Skeletal muscle tissue (tissue), 4 donors: ENCODE results near the gene RPTOR. TPM values are rescaled to one million over a fixed set of nuclear protein-coding genes. Genes with fewer than 3 reads are reported as not detected.

Experiments
- H3K27ac ChIP-seq: one replicate; pipeline ENCODE4 v1.7.0; 2013; ENCODE audit warnings: mild to moderate bottlenecking, low read depth, low read length, inconsistent platforms
- H3K27me3 ChIP-seq, 3 donors: one replicate each; pipeline ENCODE4 v1.7.0; 2013; ENCODE audit warnings: low read length in 3 of 3; ENCODE audit not compliant: control insufficient read depth in 3 of 3, insufficient read depth in 3 of 3
- H3K36me3 ChIP-seq, 3 donors: one replicate each; pipeline ENCODE4 v1.7.0; 2013; ENCODE audit warnings: low read length in 3 of 3; ENCODE audit not compliant: control insufficient read depth in 3 of 3, insufficient read depth in 3 of 3
- H3K4me1 ChIP-seq, 3 donors: one replicate each; pipeline ENCODE4 v1.7.0; 2013; ENCODE audit warnings: low read length in 3 of 3, mild to moderate bottlenecking in 3 of 3; ENCODE audit not compliant: control insufficient read depth in 3 of 3, insufficient read depth in 3 of 3
- H3K4me3 ChIP-seq, 3 donors: one replicate each; pipeline ENCODE4 v1.7.0; 2013; ENCODE audit warnings: low read length in 3 of 3
- H3K9ac ChIP-seq, 3 donors: one replicate each; pipeline ENCODE4 v1.7.0; 2013; ENCODE audit warnings: low read length in 3 of 3, mild to moderate bottlenecking in 3 of 3, moderate library complexity in 2 of 3, low read depth in 1 of 3
- H3K9me3 ChIP-seq, 3 donors: one replicate each; pipeline ENCODE4 v1.7.0; 2013; ENCODE audit warnings: low read length in 3 of 3; ENCODE audit not compliant: control insufficient read depth in 3 of 3
- total RNA-seq: library from RNA; depleted of rRNA; stranded (reverse); fragments of >200 nt; gene quantifications from one replicate; pipeline ENCODE4 v1.2.3, GENCODE V29; 2014
- donor health status: Osteomylitis.

RPTOR gene
- total RNA-seq, 1 donor from 2014 or later: 24.5 TPM

DNA sequence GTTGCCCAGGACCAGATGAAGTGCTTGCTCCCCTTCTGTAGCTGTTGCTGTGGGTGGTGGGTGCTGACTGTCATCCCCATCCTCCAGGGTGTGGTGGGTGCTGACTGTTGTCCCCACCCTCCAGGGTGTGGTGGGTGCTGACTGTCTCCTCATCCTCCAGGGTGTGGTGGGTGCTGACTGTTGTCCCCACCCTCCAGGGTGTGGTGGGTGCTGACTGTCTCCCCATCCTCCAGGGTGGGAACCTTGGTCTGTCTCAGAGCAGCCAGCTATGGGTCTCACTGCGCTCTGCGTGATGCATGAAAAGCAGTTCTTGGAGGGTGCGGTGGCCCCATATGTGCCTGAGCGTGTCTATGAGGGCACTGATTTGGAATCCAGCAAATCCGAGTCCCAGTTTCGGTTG, 163.8 kb downstream of the RPTOR start:
- Histone ChIP-seq H3K4me1 (peaks cover 0 to 3% (median 0%) of the 10 kb centered on the region in 3 donors), H3K4me3 (no peak overlapping the region), H3K27ac (no peak overlapping the region), H3K9me3 (no peaks in the 10 kb centered on the region), H3K9ac (no peak overlapping the region), H3K36me3 (peaks cover 10 to 17% (median 10%) of the 10 kb centered on the region in 3 donors), H3K27me3 (no peaks in the 10 kb centered on the region)

DNA sequence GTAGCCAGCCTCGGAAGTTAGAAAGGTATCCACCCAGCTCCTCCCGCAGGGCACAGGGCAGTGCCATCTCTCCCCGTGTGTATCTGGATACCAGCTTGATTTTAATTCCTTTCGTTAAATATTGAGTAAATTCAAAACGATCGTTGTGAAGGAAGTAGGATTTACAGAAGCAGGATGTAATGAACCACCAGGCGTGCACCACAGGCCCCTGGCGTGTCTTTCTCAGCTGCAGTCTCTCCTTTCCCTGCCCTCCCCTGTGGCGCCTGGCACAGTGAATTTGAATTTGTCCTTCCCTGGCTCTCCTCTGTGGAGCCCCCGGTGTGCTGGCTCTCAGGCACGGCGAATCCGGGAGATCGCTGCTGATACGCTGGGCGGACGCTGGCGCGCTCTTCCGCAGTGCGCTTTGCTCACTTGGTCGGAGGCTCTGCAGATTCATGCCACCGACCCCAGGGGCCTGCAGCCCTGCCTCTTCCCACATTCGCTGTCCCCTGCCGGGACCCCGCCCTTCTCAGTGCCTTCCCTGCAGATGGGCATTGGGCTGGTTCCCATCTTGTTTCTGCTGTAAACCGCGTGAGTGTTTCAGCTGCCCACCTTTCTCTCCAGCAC, 164.6 kb downstream of the RPTOR start:
- Histone ChIP-seq H3K9me3 (no peaks in the 10 kb centered on the region), H3K27me3 (no peaks in the 10 kb centered on the region)

DNA sequence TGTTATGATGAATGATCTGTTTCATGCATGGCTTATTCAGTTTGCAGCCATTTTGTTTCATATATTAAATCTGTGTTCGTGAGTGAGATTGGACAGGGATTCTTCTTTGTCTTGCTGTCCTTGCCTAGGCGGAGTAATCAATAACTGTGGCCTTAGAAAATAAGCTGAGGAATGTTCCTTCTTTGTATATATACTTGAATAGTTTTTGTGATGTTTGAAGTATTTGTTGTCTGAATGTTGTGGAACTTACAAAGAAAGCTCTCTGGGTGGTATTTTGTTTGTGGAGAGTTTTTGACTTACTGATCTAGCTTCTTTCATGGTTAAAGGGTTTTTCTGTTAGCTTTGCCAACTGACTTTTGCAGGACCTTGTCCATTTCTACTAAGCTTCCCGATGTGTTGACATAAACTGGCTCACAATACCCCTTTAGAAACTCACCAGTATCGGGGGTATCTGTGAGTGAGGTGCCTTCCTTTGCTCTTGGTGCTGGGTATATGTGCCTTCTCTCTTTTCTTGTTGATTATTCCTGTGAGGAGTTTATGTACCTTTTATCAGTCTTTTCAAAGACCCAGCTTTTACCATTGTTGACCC, 166.2 kb downstream of the RPTOR start:
- Histone ChIP-seq H3K9me3 (no peaks in the 10 kb centered on the region), H3K4me3 (no peak overlapping the region), H3K27ac (no peak overlapping the region), H3K9ac (no peak overlapping the region), H3K4me1 (peaks cover 0 to 3% (median 0%) of the 10 kb centered on the region in 3 donors), H3K36me3 (peaks cover 10 to 17% (median 10%) of the 10 kb centered on the region in 3 donors), H3K27me3 (no peaks in the 10 kb centered on the region)

More for the DNA sequence above, 164.6 kb downstream of the RPTOR start:
- Histone ChIP-seq H3K4me3 (no peak overlapping the region), H3K9ac (no peak overlapping the region), H3K36me3 (peaks cover 10 to 17% (median 10%) of the 10 kb centered on the region in 3 donors), H3K4me1 (peaks cover 0 to 3% (median 0%) of the 10 kb centered on the region in 3 donors), H3K27ac (no peak overlapping the region)

DNA sequence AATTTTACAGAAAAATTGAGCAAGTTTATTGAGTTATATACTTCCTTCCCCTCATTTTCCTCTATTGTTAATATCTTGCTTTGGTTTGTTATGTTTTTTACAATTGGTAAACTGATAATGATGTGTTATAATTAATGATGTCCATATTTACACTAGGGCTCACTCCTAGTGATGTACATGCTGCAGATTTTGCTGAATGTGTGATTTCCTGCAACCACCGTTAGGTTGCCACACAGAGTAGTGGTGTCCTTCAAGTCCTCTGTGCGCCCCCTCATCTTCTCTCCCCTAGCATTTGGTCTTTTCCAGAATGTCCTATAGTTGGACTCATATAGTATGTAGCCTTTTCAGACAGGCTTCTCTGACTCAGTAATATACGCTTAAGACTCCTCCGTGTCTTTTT, 167.5 kb downstream of the RPTOR start:
- H3K4me1 ChIP-seq: peaks cover 0 to 3% (median 0%) of the 10 kb centered on the region in 3 donors
- no peak overlapping the region for H3K9ac ChIP-seq
- no peaks in the 10 kb centered on the region for H3K9me3 ChIP-seq
- no peak overlapping the region for H3K27ac ChIP-seq
- H3K27me3 ChIP-seq: no peaks in the 10 kb centered on the region
- H3K36me3 ChIP-seq: peaks cover 10 to 17% (median 10%) of the 10 kb centered on the region in 3 donors
- H3K4me3 ChIP-seq: no peak overlapping the region

DNA sequence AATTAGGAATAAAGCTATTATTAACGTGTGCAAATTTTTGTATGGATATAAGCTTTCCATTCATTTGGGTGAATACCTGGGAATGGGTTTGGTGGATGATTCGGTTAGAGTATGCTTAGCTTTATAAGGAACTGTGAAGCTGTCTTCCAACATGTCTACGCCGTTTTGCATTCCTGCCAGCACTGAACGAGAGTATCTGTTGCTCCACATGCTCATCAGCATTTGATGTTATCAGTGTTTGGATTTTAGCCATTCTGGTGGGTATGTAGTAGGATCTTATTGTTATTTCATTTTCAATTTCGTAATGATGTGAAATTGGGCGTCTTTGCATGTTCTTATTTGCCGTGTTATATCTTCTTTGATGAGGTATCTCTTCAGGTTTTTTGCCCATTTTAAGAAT, 168.0 kb downstream of the RPTOR start:
- no peak overlapping the region for H3K4me3 ChIP-seq
- H3K9ac ChIP-seq: no peak overlapping the region
- H3K4me1 ChIP-seq: peaks cover 0 to 3% (median 0%) of the 10 kb centered on the region in 3 donors
- no peak overlapping the region for H3K27ac ChIP-seq
- no peaks in the 10 kb centered on the region for H3K9me3 ChIP-seq
- H3K27me3 ChIP-seq: no peaks in the 10 kb centered on the region
- peaks cover 10 to 17% (median 10%) of the 10 kb centered on the region in 3 donors for H3K36me3 ChIP-seq

DNA sequence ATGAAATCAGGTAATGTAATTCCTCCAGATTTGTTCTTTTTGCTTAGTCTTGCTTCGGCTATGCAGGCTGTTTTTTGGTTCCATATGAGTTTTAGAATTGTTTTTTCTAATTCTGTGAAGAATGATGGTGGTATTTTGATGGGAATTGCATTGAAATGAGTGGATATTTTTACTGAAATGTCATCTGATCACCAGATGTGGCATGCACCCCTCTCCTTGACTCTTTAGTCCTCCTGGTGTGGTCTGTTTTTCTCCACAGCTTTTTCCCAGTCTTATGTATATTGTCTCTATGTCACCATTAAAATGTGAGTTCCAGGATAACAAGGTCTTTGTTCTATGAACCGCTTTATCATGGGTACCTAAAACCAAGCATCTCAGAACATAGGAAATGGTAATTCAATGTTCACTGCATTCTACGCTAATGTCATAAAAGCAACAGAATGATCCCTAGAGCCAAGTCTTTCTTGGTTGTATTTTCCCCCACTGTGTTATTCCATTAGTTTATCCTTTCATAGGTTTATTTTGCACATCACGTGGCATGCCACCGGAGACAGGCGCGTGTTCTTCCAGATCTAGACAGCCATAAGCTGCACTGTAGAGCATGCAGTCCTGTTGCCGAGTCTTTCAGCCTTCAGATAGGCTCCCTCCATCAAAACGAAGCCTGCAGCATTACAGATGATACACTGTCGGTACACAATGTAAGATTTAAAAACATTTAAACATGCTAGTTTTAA, 172.5 kb downstream of the RPTOR start:
- no peak overlapping the region for H3K27ac ChIP-seq
- H3K36me3 ChIP-seq: no peaks in the 10 kb centered on the region
- no peak overlapping the region for H3K9ac ChIP-seq
- H3K9me3 ChIP-seq: no peaks in the 10 kb centered on the region
- peaks cover 0 to 6% (median 4%) of the 10 kb centered on the region in 3 donors for H3K4me1 ChIP-seq
- H3K27me3 ChIP-seq: no peaks in the 10 kb centered on the region
- no peak overlapping the region for H3K4me3 ChIP-seq

DNA sequence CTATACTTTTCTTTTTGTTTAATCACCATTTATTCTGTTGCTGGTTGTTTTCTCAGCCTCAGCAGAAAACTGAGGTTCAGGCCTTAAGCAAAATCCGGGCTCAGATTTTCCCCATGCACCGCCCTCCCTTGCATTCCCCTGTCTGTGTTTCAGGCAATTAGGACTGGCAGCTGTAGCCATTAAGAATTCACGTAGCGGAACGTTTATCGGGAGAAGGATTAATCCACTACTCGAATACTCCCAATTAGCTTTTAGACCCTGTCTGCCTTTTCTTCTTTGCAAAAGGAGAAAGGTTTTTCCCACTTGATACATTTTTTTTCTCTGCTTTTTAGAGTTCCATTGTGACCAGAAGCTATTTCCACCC, 173.1 kb downstream of the RPTOR start:
- H3K9ac ChIP-seq: no peak overlapping the region
- H3K27ac ChIP-seq: no peak overlapping the region
- no peaks in the 10 kb centered on the region for H3K9me3 ChIP-seq
- H3K36me3 ChIP-seq: no peaks in the 10 kb centered on the region
- H3K4me1 ChIP-seq: peaks cover under 1 to 10% (median 4%) of the 10 kb centered on the region in 3 donors
- H3K4me3 ChIP-seq: no peak overlapping the region
- no peaks in the 10 kb centered on the region for H3K27me3 ChIP-seq

DNA sequence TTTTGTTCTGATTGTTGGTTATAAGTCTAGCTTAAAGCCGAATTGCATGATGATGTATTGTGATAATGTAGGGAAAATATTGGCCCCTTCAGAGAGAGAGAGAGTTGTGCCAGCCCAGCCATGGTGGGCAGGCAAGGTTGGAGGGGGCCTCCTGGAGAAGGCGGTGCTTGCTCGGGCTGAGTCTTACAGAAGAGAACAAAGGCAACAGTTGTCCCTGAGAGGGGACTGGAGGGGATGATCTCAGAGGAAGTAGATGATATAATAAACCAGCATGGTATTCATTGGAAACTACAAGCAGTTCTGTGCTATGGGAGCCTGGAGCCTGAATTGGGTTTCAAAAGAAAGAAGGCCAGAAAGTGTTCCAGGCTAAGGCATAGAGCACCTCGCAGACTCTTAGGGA, 173.8 kb downstream of the RPTOR start:
- Histone ChIP-seq H3K4me1 (peaks cover 2 to 13% (median 4%) of the 10 kb centered on the region in 3 donors), H3K27ac (no peak overlapping the region), H3K9ac (no peak overlapping the region), H3K4me3 (no peak overlapping the region), H3K27me3 (no peaks in the 10 kb centered on the region), H3K9me3 (no peaks in the 10 kb centered on the region), H3K36me3 (no peaks in the 10 kb centered on the region)

DNA sequence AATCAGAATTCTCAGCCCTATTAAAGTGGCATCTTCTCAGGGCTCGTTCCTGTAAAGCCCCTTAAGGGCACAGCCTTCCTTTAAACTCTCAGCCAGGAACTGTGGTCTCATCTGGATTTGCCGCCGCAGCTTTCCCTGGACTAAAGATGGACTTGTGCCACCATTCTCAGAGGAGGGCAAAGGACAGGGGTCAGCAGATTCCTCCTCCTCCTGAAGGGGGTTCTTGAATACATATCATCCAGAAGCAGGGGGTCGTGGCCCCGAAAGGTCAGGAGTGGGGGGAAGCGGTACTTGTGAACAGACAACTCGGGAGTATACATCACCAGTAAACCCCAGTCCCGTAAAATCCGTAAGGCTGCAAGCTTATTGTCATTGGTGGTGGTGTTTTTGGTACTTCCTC, 174.8 kb downstream of the RPTOR start:
- peaks cover 2 to 14% (median 4%) of the 10 kb centered on the region in 3 donors for H3K4me1 ChIP-seq
- no peak overlapping the region for H3K27ac ChIP-seq
- no peaks in the 10 kb centered on the region for H3K9me3 ChIP-seq
- H3K36me3 ChIP-seq: no peaks in the 10 kb centered on the region
- no peak overlapping the region for H3K9ac ChIP-seq
- no peaks in the 10 kb centered on the region for H3K27me3 ChIP-seq
- no peak overlapping the region for H3K4me3 ChIP-seq
